ENCODE results near the gene ASB1.

The ASB1 gene

DNA sequence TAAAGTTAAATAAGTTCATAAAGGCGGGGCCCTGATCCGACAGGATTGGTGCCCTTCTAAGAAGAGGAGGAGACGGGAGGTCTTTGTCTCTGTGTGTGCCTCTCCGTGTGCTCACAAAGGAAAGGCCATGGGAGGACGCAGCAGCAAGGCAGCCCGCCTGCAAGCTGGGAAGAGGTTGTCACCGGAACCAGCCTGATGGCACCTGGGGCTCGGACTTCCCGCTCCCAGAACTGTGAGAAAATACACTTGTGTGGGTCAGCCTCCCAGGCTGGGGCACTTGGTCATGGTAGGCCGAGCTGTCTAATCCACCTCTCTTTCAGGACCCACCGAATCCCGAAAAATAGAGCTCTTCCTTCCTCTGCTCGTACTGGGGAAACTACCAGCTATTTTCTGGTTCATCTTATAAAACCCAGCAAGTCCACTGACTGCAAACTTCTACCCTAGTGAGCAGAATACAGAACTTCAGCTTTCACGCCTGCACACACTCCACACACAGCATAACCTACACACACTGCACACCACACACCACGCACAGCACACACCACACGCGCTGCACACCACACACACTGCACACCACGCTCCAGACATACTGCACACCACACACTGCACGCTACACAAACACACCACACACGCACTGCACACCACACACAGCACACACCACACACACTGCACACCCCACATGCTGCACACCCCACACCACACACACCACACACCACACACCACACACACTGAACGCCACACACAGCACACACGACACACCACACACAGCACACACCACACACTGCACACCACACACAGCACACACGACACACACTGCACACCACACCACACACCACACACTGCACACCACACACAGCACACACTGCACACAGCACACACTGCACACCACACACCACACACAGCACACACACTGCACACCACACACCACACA lies 58.1 kb downstream of the ASB1 start:
- TF ChIP-seq, protein P1, sequence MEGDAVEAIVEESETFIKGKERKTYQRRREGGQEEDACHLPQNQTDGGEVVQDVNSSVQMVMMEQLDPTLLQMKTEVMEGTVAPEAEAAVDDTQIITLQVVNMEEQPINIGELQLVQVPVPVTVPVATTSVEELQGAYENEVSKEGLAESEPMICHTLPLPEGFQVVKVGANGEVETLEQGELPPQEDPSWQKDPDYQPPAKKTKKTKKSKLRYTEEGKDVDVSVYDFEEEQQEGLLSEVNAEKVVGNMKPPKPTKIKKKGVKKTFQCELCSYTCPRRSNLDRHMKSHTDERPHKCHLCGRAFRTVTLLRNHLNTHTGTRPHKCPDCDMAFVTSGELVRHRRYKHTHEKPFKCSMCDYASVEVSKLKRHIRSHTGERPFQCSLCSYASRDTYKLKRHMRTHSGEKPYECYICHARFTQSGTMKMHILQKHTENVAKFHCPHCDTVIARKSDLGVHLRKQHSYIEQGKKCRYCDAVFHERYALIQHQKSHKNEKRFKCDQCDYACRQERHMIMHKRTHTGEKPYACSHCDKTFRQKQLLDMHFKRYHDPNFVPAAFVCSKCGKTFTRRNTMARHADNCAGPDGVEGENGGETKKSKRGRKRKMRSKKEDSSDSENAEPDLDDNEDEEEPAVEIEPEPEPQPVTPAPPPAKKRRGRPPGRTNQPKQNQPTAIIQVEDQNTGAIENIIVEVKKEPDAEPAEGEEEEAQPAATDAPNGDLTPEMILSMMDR (IDR thresholded peaks at IDR 0.05; ENCODE audit: low read depth, low read length): no peak
- no peak for DNase-seq (ENCODE audit: extremely low read depth, low read depth)

DNA sequence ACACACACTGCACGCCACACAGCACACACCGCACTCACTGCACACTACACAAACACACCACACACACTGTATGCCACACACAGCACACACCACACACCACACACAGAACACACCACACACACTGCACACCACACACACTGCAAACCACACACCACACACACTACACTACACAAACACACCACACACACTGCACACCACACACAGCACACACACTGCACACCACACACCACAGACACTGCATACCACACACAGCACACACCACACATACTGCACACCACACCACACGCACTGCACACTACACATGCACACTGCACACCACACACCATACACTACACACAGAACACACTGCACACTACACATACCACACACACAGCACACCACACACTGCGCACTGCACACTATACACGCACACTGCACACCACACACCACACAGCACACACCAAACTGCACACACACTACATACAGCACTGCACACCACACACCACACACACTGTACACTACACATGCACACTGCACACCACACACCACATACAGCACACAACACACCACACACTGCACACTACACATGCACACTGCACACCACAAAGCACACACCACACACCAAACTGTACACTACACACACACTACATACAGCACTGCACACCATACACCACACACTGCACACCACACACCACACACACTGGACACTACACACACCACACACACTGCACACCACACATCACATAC lies 59.6 kb downstream of the ASB1 start:
- TF ChIP-seq, protein P1 (IDR thresholded peaks at IDR 0.05; ENCODE audit: low read depth, low read length): no peak

GRCh38 chr2:238487134-238487533 lies 60.4 kb downstream of the ASB1 start:
- TF ChIP-seq, protein P1 (IDR thresholded peaks at IDR 0.05; ENCODE audit: low read depth, low read length): no peak
- no peak for DNase-seq (ENCODE audit: extremely low read depth, low read depth)

More for the DNA sequence above, 59.6 kb downstream of the ASB1 start:
- DNase-seq (ENCODE audit: extremely low read depth, low read depth): no peak

GRCh38 chr2:238487652-238488346 lies 61.1 kb downstream of the ASB1 start:
- no peak for DNase-seq (ENCODE audit: extremely low read depth, low read depth)
- TF ChIP-seq, protein P1 (IDR thresholded peaks at IDR 0.05; ENCODE audit: low read depth, low read length): no peak

DNA sequence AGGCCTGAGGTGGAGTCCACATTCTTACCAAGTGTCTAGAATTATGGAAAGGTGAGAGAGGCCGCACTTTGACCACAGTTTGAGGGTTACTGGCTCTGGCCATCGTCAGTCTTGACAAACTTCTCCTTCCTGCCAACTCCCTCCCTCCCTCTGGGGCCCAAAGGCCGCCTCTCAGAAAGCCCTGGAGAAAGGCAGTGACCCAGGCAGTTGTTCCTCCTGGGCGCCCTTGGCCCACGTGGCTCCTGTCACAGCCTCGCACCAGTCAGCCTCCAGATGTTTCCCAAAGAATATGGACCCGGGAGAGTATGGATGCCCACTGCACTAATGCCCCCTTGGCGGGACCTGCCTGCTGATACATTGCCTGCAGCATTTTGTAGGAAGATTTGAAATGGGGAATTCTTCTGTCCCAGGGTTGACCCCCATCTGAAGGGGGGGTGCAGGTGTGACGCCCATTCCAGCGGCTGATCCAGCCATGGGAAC lies 61.7 kb downstream of the ASB1 start:
- TF ChIP-seq, protein P1 (IDR thresholded peaks at IDR 0.05; ENCODE audit: low read depth, low read length): no peak
- no peak for DNase-seq (ENCODE audit: extremely low read depth, low read depth)

GRCh38 chr2:238489431-238489830 lies 62.7 kb downstream of the ASB1 start:
- TF ChIP-seq, protein P1 (IDR thresholded peaks at IDR 0.05; ENCODE audit: low read depth, low read length): no peak
- no peak for DNase-seq (ENCODE audit: extremely low read depth, low read depth)
